Measurements from ENCODE around the gene LUC7L2. TPM values are rescaled to one million over a fixed set of nuclear protein-coding genes. Genes with fewer than 3 reads are reported as not detected.

LUC7L2 gene
- total and polyA plus RNA-seq, 10 of the 15 experiments (the other 5 are each of a cell fraction or from before 2014, with no cell fraction given), result 31.7 to 98.7 (median 68.6) TPM

DNA sequence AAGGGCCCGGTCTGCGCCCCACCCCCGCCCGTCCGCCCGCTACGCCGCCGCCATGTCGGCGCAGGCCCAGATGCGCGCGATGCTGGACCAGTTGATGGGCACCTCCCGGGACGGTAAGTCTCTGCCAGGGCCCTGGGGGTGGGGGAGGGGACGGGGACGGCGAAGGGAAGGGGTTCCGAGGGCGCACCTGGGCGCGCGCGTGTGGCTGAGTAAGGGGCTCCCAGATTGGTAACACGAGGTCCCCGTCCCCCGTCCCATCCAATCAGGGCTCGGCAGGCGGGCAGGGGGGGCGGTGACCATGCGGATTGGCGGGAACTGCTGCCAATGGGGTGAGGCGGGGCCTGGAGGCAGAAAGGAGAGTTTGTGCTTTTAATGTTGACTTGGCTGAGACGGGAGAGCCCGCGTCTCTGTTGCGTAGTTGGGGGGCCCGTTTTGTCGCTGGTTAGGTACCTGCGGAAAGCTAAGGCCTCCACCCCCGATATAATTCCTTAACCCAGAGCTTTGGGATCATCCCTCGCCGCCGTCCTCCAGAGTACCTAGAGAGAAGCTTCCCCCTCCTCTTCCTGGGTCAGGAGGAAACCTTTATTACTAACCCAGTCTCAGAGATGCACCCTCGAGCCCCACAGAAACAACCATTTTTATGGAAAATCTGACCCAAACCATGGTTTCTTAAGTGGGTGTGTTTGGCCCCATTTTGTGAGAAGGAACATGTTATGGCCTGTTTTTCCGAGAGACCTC is 685 bp downstream of the LUC7L2 start (continued):
- TF ChIP-seq ZNF274 (IDR thresholded peaks at IDR 0.05; ENCODE audit: insufficient read depth, insufficient read length) (no peak), IKZF2 (IDR thresholded peaks at IDR 0.05) (peak; percentile 18 to 24; a peak in 2 of 4 replicates), NFIC (IDR thresholded peaks at IDR 0.05; ENCODE audit: low read depth, low read length) (peak; percentile 12; the same call in 1 of the 2 replicates), STAT3 (IDR thresholded peaks at IDR 0.05; ENCODE audit: low read depth, low read length) (no peak), KAT2A (conservative IDR thresholded peaks at IDR 0.05; ENCODE audit: control insufficient read depth, low read depth, low read length) (no peak), PML (IDR thresholded peaks at IDR 0.05; ENCODE audit: low read length) (no peak), KDM1A (IDR thresholded peaks at IDR 0.05; ENCODE audit: borderline replicate concordance) (no peak), CHD1 (IDR thresholded peaks at IDR 0.05; ENCODE audit: low read depth, low read length) (peak; percentile 84; the same call in 1 of the 2 replicates), CBX3 (IDR thresholded peaks at IDR 0.05; ENCODE audit: borderline replicate concordance, low read depth) (no peak), MTA2 (IDR thresholded peaks at IDR 0.05; ENCODE audit: low read depth) (no peak), NFYB (IDR thresholded peaks at IDR 0.05; ENCODE audit: insufficient read depth, low read depth, low read length) (peak; percentile 97), POU2F2 (IDR thresholded peaks at IDR 0.05; ENCODE audit: borderline replicate concordance, low read depth, low read length) (0 out of 3 replicates have a peak, but pooled peaks have one; percentile 56), EZH2 (IDR thresholded peaks at IDR 0.05; ENCODE audit: borderline replicate concordance, control insufficient read depth, low read depth, low read length) (no peak), SMAD5 (IDR thresholded peaks at IDR 0.05; ENCODE audit: low read depth) (no peak), HDGF (IDR thresholded peaks at IDR 0.05) (peak; percentile 58; the same call in 1 of the 2 replicates), RB1 (IDR thresholded peaks at IDR 0.05; ENCODE audit: borderline replicate concordance) (0 out of 2 replicates have a peak, but pooled peaks have one; percentile 63), SP1 (IDR thresholded peaks at IDR 0.05; ENCODE audit: low read depth, low read length) (peak; percentile 94), DPF2 (IDR thresholded peaks at IDR 0.05) (peak; percentile 75), NR2F1 (conservative IDR thresholded peaks at IDR 0.05) (no peak), MEF2B (IDR thresholded peaks at IDR 0.05; ENCODE audit: partially characterized antibody, poor library complexity, severe bottlenecking) (peak; percentile 57), POLR2AphosphoS2 (IDR thresholded peaks at IDR 0.05; ENCODE audit: low read depth, low read length) (no peak), ZNF217 (IDR thresholded peaks at IDR 0.05) (no peak)
- TF ChIP-seq, protein P1, sequence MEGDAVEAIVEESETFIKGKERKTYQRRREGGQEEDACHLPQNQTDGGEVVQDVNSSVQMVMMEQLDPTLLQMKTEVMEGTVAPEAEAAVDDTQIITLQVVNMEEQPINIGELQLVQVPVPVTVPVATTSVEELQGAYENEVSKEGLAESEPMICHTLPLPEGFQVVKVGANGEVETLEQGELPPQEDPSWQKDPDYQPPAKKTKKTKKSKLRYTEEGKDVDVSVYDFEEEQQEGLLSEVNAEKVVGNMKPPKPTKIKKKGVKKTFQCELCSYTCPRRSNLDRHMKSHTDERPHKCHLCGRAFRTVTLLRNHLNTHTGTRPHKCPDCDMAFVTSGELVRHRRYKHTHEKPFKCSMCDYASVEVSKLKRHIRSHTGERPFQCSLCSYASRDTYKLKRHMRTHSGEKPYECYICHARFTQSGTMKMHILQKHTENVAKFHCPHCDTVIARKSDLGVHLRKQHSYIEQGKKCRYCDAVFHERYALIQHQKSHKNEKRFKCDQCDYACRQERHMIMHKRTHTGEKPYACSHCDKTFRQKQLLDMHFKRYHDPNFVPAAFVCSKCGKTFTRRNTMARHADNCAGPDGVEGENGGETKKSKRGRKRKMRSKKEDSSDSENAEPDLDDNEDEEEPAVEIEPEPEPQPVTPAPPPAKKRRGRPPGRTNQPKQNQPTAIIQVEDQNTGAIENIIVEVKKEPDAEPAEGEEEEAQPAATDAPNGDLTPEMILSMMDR (IDR thresholded peaks at IDR 0.05 in 2 of 3, conservative IDR thresholded peaks at IDR 0.05 in 1 of 3; ENCODE audit: control insufficient read depth in 2 of 3, extremely low read depth in 1 of 3, insufficient read depth in 1 of 3, low read depth in 3 of 3, low read length in 3 of 3), result no peak
- TF ChIP-seq, protein P2, sequence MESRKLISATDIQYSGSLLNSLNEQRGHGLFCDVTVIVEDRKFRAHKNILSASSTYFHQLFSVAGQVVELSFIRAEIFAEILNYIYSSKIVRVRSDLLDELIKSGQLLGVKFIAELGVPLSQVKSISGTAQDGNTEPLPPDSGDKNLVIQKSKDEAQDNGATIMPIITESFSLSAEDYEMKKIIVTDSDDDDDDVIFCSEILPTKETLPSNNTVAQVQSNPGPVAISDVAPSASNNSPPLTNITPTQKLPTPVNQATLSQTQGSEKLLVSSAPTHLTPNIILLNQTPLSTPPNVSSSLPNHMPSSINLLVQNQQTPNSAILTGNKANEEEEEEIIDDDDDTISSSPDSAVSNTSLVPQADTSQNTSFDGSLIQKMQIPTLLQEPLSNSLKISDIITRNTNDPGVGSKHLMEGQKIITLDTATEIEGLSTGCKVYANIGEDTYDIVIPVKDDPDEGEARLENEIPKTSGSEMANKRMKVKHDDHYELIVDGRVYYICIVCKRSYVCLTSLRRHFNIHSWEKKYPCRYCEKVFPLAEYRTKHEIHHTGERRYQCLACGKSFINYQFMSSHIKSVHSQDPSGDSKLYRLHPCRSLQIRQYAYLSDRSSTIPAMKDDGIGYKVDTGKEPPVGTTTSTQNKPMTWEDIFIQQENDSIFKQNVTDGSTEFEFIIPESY (IDR thresholded peaks at IDR 0.05), result no peak
- TF ChIP-seq, protein P3, sequence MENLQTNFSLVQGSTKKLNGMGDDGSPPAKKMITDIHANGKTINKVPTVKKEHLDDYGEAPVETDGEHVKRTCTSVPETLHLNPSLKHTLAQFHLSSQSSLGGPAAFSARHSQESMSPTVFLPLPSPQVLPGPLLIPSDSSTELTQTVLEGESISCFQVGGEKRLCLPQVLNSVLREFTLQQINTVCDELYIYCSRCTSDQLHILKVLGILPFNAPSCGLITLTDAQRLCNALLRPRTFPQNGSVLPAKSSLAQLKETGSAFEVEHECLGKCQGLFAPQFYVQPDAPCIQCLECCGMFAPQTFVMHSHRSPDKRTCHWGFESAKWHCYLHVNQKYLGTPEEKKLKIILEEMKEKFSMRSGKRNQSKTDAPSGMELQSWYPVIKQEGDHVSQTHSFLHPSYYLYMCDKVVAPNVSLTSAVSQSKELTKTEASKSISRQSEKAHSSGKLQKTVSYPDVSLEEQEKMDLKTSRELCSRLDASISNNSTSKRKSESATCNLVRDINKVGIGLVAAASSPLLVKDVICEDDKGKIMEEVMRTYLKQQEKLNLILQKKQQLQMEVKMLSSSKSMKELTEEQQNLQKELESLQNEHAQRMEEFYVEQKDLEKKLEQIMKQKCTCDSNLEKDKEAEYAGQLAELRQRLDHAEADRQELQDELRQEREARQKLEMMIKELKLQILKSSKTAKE (IDR thresholded peaks at IDR 0.05; ENCODE audit: low read depth, poor library complexity, severe bottlenecking), result peak; percentile 39
